Pancreas (tissue), 10 donors: ENCODE measurements around the gene CDKN3. TPM values are rescaled to one million over a fixed set of nuclear protein-coding genes. Genes with fewer than 3 reads are reported as not detected.
"Not testable (repeated sequence)": the region's sequence is repeated elsewhere in the genome, so short reads cannot be mapped to it uniquely, and the experiment has no call there.

ENCODE experiments used
- ATAC-seq, 4 donors: fragments of 200-7000 bp; cut with Tn5 transposase; one replicate each; pipeline versions ENCODE4 v1.8.0 to v1.9.1; 2020; ENCODE audit warnings: mild to moderate bottlenecking in 4 of 4, moderate library complexity in 4 of 4
- DNase-seq, 6 donors: peaks; one replicate each; pipeline ENCODE4 v3.0.0-alpha.2; 2020
- FAIRE-seq: peaks from 2 replicates; lab custom pipeline; 2012; peaks lifted over from hg19 to GRCh38; lab: Jason Lieb, UNC
- H3K27ac ChIP-seq, 4 donors: fragments of 200-600 bp; sonication (generic); 1 replicate in 3 of 4; 2 replicates in 1 of 4; pipeline versions ENCODE4 v1.5.0 to v1.8.0; 2020
- H3K27me3 ChIP-seq, 4 donors: fragments of 200-600 bp; one replicate each; pipeline ENCODE4 v1.8.0; 2021
- H3K36me3 ChIP-seq, 3 donors: fragments of 200-600 bp; sonication (generic) in 1 of 3; one replicate each; pipeline versions ENCODE4 v1.5.0 to v1.8.0; 2020 to 2021
- H3K4me1 ChIP-seq, 3 donors: fragments of 200-600 bp; one replicate each; pipeline ENCODE4 v1.8.0; 2021
- H3K4me3 ChIP-seq, 4 donors: fragments of 200-600 bp; sonication (generic) in 2 of 4; one replicate each; pipeline versions ENCODE4 v1.5.0 to v1.8.0; 2020 to 2021
- H3K9me3 ChIP-seq, 4 donors: fragments of 200-600 bp; one replicate each; pipeline ENCODE4 v1.8.0; 2021
- WGBS, 2 donors: extraction: QIAGEN DNeasy Blood & Tissue Kit; methylation state at CpG; one replicate each; pipeline ENCODE4 v1.1.7; 2013; 5-methylcytosine and 5-hydroxymethylcytosine counted together
- intact Hi-C, 3 donors: fragments of 100-400 bp; cut with DNase I; formaldehyde crosslinking; loops; one replicate each; pipeline versions ENCODE4 v1.11.1 to v1.14.2; 2022
- polyA plus RNA-seq, 2 donors: library from polyadenylated mRNA; stranded (reverse); fragments of 200-250 nt; gene quantifications; one replicate each; pipeline ENCODE4 v1.2.3, GENCODE V29; 2013
- total RNA-seq, 6 donors: library from RNA; stranded (reverse); fragmentation: NEBNext Ultra II Directional in 4 of 6; extraction: Animal tissue kit (Norgen Biotek cat#: 25700) in 4 of 6; gene quantifications; one replicate each; pipeline versions ENCODE4 v1.2.1 to v1.2.4, GENCODE V29; 2021 to 2023
- TF ChIP-seq, protein P1 (sequence below), 4 donors: fragments of 200-600 bp; sonication (generic) in 3 of 4; IDR thresholded peaks; one replicate each; pipeline versions ENCODE4 v1.5.0 to v1.8.0; 2021; ENCODE audit warnings: antibody characterized with exemption in 4 of 4
- donor health status: healthy with polysubstance abuse.
- donor health status: DM: no; HTN: no; CAD: no; lungs with moderate emphysema.
- donor health status: DM: no; HTN: no; CAD: no.
- donor health status: control.
- donor health status: control.
- donor health status: Bipolar disorder and iron deficiency.
- donor health status: DM: yes; HTN: yes; CAD: no.
- donor health status: DM: no; HTN: no; CAD: no.
- donor health status: DM: no; HTN: no; CAD: no.
- donor health status: DM: yes; HTN: yes; CAD: no.

Gene CDKN3
- total and polyA plus RNA-seq, 8 donors = 0.61 to 1.6 (median 1.0) TPM; not detected in 1

DNA sequence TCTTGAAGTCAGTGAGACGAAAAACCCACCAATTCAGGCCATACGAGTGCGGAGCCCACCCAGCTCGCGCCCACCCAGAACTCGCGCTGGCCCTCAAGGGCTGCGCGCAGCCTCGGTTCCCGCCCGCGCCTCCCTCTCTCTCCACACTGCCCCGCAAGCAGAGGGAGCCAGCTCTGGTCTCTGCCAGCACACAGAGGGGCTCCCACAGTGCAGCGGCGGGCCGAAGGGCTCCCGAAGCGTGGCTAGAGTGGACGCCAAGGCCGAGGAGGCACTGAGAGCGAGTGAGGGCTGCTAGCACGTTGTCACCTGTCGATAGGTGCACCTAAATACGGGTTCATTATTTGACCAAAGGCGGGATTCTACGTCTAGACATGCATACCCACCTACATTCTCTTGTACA is 2.2 kb upstream of the CDKN3 start:
- no peaks in the 10 kb centered on the region for H3K36me3 ChIP-seq
- TF ChIP-seq, protein P1, sequence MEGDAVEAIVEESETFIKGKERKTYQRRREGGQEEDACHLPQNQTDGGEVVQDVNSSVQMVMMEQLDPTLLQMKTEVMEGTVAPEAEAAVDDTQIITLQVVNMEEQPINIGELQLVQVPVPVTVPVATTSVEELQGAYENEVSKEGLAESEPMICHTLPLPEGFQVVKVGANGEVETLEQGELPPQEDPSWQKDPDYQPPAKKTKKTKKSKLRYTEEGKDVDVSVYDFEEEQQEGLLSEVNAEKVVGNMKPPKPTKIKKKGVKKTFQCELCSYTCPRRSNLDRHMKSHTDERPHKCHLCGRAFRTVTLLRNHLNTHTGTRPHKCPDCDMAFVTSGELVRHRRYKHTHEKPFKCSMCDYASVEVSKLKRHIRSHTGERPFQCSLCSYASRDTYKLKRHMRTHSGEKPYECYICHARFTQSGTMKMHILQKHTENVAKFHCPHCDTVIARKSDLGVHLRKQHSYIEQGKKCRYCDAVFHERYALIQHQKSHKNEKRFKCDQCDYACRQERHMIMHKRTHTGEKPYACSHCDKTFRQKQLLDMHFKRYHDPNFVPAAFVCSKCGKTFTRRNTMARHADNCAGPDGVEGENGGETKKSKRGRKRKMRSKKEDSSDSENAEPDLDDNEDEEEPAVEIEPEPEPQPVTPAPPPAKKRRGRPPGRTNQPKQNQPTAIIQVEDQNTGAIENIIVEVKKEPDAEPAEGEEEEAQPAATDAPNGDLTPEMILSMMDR (IDR thresholded peaks at IDR 0.05) = no peak
- H3K27ac ChIP-seq = no peak overlapping the region
- WGBS, 2 donors = 88 to 92% methylated on average over 27 of the region's 27 CpGs
- DNase-seq (peak in 1 of 6 donors; percentile 54), ATAC-seq (no peak), FAIRE-seq (no peak)
- no peak overlapping the region for H3K4me3 ChIP-seq
- no peaks in the 10 kb centered on the region for H3K9me3 ChIP-seq
- H3K4me1 ChIP-seq = no peaks in the 10 kb centered on the region
- H3K27me3 ChIP-seq = no peaks in the 10 kb centered on the region
- intact Hi-C loops = no loop called here

DNA sequence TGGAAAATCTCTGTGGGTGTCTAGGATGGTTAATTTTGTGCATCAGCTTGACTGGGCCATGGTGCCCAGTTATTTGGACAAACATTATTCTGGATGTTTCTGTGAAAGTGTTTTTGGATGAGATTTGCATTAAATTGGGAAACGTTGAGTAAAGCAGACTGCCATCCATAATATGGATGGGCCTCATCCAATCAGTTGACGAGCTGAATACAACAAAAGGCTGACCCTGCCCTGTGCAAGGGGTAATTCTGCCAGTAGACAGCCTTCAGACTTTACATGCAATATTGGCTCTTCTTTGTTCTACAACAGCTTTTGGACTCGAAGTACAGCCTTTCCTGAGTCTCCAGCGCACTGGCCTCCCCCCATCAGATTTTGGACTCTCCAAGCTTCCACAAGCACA is 1.5 kb upstream of the CDKN3 start:
- H3K27ac ChIP-seq = no peak overlapping the region
- intact Hi-C loops = no loop called here
- FAIRE-seq = no peak

GRCh38 chr14:54395716-54396115 is 1.1 kb upstream of the CDKN3 start:
- WGBS, 2 donors = 92 to 98% methylated on average over 2 of the region's 2 CpGs
- ATAC-seq (no peak), FAIRE-seq (no peak)

More for the DNA sequence above, 1.5 kb upstream of the CDKN3 start:
- DNase-seq = no peak
- Histone ChIP-seq H3K4me1 (no peaks in the 10 kb centered on the region), H3K36me3 (no peaks in the 10 kb centered on the region), H3K9me3 (no peaks in the 10 kb centered on the region), H3K27me3 (no peaks in the 10 kb centered on the region), H3K4me3 (no peak overlapping the region)
- ATAC-seq = no peak
- TF ChIP-seq, protein P1 (IDR thresholded peaks at IDR 0.05) = no peak
- 75 to 83% methylated on average over 4 of the region's 4 CpGs for WGBS, 2 donors

GRCh38 chr14:54396183-54396492 is 669 bp upstream of the CDKN3 start:
- TF ChIP-seq, protein P1 (IDR thresholded peaks at IDR 0.05) = no peak
- H3K4me1 ChIP-seq = no peaks in the 10 kb centered on the region
- 61 to 64% methylated on average over 9 of the region's 9 CpGs for WGBS, 2 donors
- FAIRE-seq = no peak
- no peak overlapping the region for H3K27ac ChIP-seq
- intact Hi-C loops = no loop called here
- no peaks in the 10 kb centered on the region for H3K9me3 ChIP-seq
- no peak for DNase-seq
- peak overlapping the region; percentile 13 to 81 (median 65) for H3K4me3 ChIP-seq
- no peaks in the 10 kb centered on the region for H3K36me3 ChIP-seq
- no peak for ATAC-seq
- no peaks in the 10 kb centered on the region for H3K27me3 ChIP-seq

More at GRCh38 chr14:54395716-54396115, 1.1 kb upstream of the CDKN3 start:
- DNase-seq = no peak
- no peaks in the 10 kb centered on the region for H3K27me3 ChIP-seq
- H3K4me3 ChIP-seq = no peak overlapping the region
- TF ChIP-seq, protein P1 (IDR thresholded peaks at IDR 0.05) = no peak
- intact Hi-C loops = no loop called here
- no peak overlapping the region for H3K27ac ChIP-seq
- no peaks in the 10 kb centered on the region for H3K4me1 ChIP-seq
- H3K36me3 ChIP-seq = no peaks in the 10 kb centered on the region
- no peaks in the 10 kb centered on the region for H3K9me3 ChIP-seq

DNA sequence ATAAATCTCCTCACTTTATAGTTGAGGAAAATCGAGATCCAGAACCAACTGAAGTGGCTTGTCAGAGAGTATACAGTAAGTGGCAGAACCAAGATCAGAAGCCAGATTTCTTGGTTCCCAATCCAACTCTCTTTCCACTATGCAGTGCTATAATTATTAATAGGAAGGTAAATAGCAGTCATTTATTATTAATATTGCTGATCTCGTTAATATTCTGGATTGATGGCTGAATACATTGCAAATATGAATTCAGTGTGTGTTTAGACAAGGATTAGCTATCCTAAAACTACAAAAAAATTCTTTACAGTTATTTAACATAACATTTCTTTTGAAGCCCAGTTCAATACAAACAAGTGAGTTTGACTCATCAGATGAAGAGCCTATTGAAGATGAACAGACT is 2.8 kb downstream of the CDKN3 start:
- H3K27ac ChIP-seq = no peak overlapping the region
- no peaks in the 10 kb centered on the region for H3K27me3 ChIP-seq
- TF ChIP-seq, protein P1 (IDR thresholded peaks at IDR 0.05) = no peak
- H3K4me1 ChIP-seq = no peaks in the 10 kb centered on the region
- FAIRE-seq = no peak
- no peaks in the 10 kb centered on the region for H3K36me3 ChIP-seq
- no peak for DNase-seq
- ATAC-seq = no peak
- WGBS, 2 donors = 80 to 85% methylated on average over 2 of the region's 2 CpGs
- no peaks in the 10 kb centered on the region for H3K9me3 ChIP-seq
- H3K4me3 ChIP-seq = no peak overlapping the region
- intact Hi-C loops = no loop called here

DNA sequence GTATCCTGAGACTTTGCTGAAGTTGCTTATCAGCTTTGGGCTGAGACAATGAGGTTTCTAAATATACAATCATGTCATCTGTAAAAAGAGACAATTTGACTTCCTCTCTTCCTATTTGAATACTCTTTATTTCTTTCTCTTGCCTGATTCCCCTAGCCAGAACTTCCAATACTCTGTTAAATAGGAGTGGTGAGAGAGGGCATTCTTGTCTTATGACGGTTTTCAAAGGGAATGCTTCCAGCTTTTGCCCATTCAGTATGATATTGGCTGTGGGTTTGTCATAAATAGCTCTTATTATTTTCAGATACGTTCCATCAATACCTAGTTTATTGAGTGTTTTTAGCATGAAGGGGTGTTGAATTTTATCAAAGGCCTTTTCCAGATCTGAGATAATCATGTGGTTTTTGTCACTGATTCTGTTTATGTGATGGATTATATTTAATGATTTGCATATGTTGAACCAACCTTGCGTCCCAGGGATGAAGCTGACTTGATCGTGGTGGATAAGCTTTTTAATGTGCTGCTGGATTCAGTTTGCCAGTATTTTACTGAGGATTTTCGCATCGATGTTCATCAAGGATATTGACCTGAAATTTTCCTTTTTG is 6.7 kb downstream of the CDKN3 start:
- H3K27me3 ChIP-seq, ATAC-seq, H3K4me1 ChIP-seq, H3K27ac ChIP-seq, DNase-seq, intact Hi-C loops, H3K9me3 ChIP-seq, H3K4me3 ChIP-seq, FAIRE-seq, H3K36me3 ChIP-seq: not testable (repeated sequence)
- 95 to 97% methylated on average over 6 of the region's 6 CpGs for WGBS, 2 donors
